HG03196 (cell line): ENCODE data around the gene NXPE3.
"Not testable (repeated sequence)": the region's sequence is repeated elsewhere in the genome, so short reads cannot be mapped to it uniquely, and the experiment has no call there.

Experiments used
- ATAC-seq: cut with Tn5 transposase; IDR thresholded peaks from one replicate; pipeline ENCODE4 v1.9.1; 2021; ENCODE audit not compliant: unreplicated experiment

NXPE3 gene

GRCh38 chr3:101851072-101851770, 72.2 kb downstream of the NXPE3 start:
- no peak for ATAC-seq

- ATAC-seq: no peak
Measured at GRCh38 chr3:101851850-101852714, 73.1 kb downstream of the NXPE3 start.

GRCh38 chr3:101852983-101853840, 74.2 kb downstream of the NXPE3 start:
- ATAC-seq: no peak

GRCh38 chr3:101853982-101854381, 75.0 kb downstream of the NXPE3 start:
- ATAC-seq: no peak

- no peak for ATAC-seq
Measured at GRCh38 chr3:101854608-101855304, 75.7 kb downstream of the NXPE3 start.

- no peak for ATAC-seq
Measured at GRCh38 chr3:101857301-101857741, 78.3 kb downstream of the NXPE3 start.

GRCh38 chr3:101858464-101859030, 79.5 kb downstream of the NXPE3 start:
- ATAC-seq: no peak

- ATAC-seq: no peak
Measured at GRCh38 chr3:101859882-101860448, 81.0 kb downstream of the NXPE3 start.

GRCh38 chr3:101861212-101861788, 82.3 kb downstream of the NXPE3 start:
- no peak for ATAC-seq

GRCh38 chr3:101861789-101862415, 82.9 kb downstream of the NXPE3 start:
- no peak for ATAC-seq

- ATAC-seq: no peak
Measured at GRCh38 chr3:101862416-101863165, 83.6 kb downstream of the NXPE3 start.

- ATAC-seq: not testable (repeated sequence)
Measured at GRCh38 chr3:101864926-101865325, 85.9 kb downstream of the NXPE3 start.

GRCh38 chr3:101865751-101866509, 86.9 kb downstream of the NXPE3 start:
- no peak for ATAC-seq

- ATAC-seq: no peak
Measured at GRCh38 chr3:101867511-101867910, 88.5 kb downstream of the NXPE3 start.

- ATAC-seq: no peak
Measured at GRCh38 chr3:101867996-101868395, 89.0 kb downstream of the NXPE3 start.

- ATAC-seq: no peak
Measured at GRCh38 chr3:101868534-101869464, 89.8 kb downstream of the NXPE3 start.

- no peak for ATAC-seq
Measured at GRCh38 chr3:101870138-101870537, 91.1 kb downstream of the NXPE3 start.
